H9 (cell line): Measurements from ENCODE around the gene ZNF488. TPM values are rescaled to one million over a fixed set of nuclear protein-coding genes. Genes with fewer than 3 reads are reported as not detected.

ENCODE experiments used
- DNase-seq: peaks from one replicate; pipeline ENCODE4 v3.0.0-alpha.2; 2017
- H2AFZ ChIP-seq: one replicate; pipeline ENCODE4 v1.6.1; 2013; ENCODE audit warnings: mild to moderate bottlenecking, low read length, control low read depth, moderate library complexity
- H2AK5ac ChIP-seq: 2 replicates; pipeline ENCODE4 v1.6.1; 2013; ENCODE audit warnings: low read length, control low read depth, mixed read lengths; ENCODE audit not compliant: insufficient read length
- H2BK120ac ChIP-seq: one replicate; pipeline ENCODE4 v1.6.1; 2013; ENCODE audit warnings: low read depth, mild to moderate bottlenecking, low read length, control low read depth, inconsistent platforms; ENCODE audit not compliant: poor library complexity, severe bottlenecking
- H2BK12ac ChIP-seq: 2 replicates; pipeline ENCODE4 v1.6.1; 2013; ENCODE audit warnings: low read length, control low read depth, mixed read lengths, low read depth; ENCODE audit not compliant: insufficient read length
- H2BK15ac ChIP-seq: 2 replicates; pipeline ENCODE4 v1.6.1; 2013; ENCODE audit warnings: low read depth, low read length, control low read depth
- H2BK20ac ChIP-seq: one replicate; pipeline ENCODE4 v1.6.1; 2013; ENCODE audit warnings: low read depth, mild to moderate bottlenecking, low read length, control low read depth, inconsistent platforms; ENCODE audit not compliant: poor library complexity, severe bottlenecking
- H2BK5ac ChIP-seq: 2 replicates; pipeline ENCODE4 v1.6.1; 2013; ENCODE audit warnings: low read length, control low read depth, mixed read lengths; ENCODE audit not compliant: insufficient read length
- H3K14ac ChIP-seq: 2 replicates; pipeline ENCODE4 v1.6.1; 2013; ENCODE audit warnings: low read length, control low read depth; ENCODE audit not compliant: insufficient read depth
- H3K18ac ChIP-seq: 2 replicates; pipeline ENCODE4 v1.6.1; 2013; ENCODE audit warnings: low read depth, mild to moderate bottlenecking, mixed read lengths, low read length, control low read depth; ENCODE audit not compliant: insufficient read length
- H3K23ac ChIP-seq: 2 replicates; pipeline ENCODE4 v1.6.1; 2013; ENCODE audit warnings: low read length, control low read depth, mixed read lengths, low read depth; ENCODE audit not compliant: insufficient read length
- H3K23me2 ChIP-seq: 2 replicates; pipeline ENCODE4 v1.6.1; 2013; ENCODE audit warnings: low read depth, mild to moderate bottlenecking, mixed read lengths, low read length, control low read depth; ENCODE audit not compliant: insufficient read length, poor library complexity, severe bottlenecking
- H3K27ac ChIP-seq: 2 replicates; pipeline ENCODE4 v1.5.1; 2013; ENCODE audit warnings: low read length, control low read depth, mixed read lengths, low read depth; ENCODE audit not compliant: insufficient read length
- H3K27me3 ChIP-seq: 2 replicates; pipeline ENCODE4 v1.6.1; 2013; ENCODE audit warnings: low read length, control low read depth, inconsistent platforms; ENCODE audit not compliant: insufficient read depth
- H3K4ac ChIP-seq: 2 replicates; pipeline ENCODE4 v1.6.1; 2013; ENCODE audit warnings: low read depth, mild to moderate bottlenecking, control low read depth, inconsistent platforms, low read length, moderate library complexity
- H3K4me1 ChIP-seq: 2 replicates; pipeline ENCODE4 v1.6.1; 2013; ENCODE audit warnings: low read length, control low read depth, inconsistent platforms; ENCODE audit not compliant: insufficient read depth
- H3K4me2 ChIP-seq: 2 replicates; pipeline ENCODE4 v1.6.1; 2013; ENCODE audit warnings: low read length, control low read depth, mixed read lengths; ENCODE audit not compliant: insufficient read length, insufficient read depth
- H3K56ac ChIP-seq: 2 replicates; pipeline ENCODE4 v1.6.1; 2013; ENCODE audit warnings: low read depth, mild to moderate bottlenecking, mixed read lengths, low read length, control low read depth; ENCODE audit not compliant: insufficient read length
- H3K79me1 ChIP-seq: 2 replicates; pipeline ENCODE4 v1.6.1; 2013; ENCODE audit warnings: low read depth, mild to moderate bottlenecking, moderate library complexity, low read length, control low read depth, inconsistent platforms; ENCODE audit not compliant: insufficient read depth, poor library complexity, severe bottlenecking
- H3K79me2 ChIP-seq: 2 replicates; pipeline ENCODE4 v1.6.1; 2013; ENCODE audit warnings: low read length, control low read depth, inconsistent platforms; ENCODE audit not compliant: insufficient read depth
- H3K9ac ChIP-seq: 2 replicates; pipeline ENCODE4 v1.6.1; 2013; ENCODE audit warnings: low read length, control low read depth, mixed read lengths; ENCODE audit not compliant: insufficient read length; ENCODE audit errors: extremely low read depth
- H3K9me3 ChIP-seq: one replicate; pipeline ENCODE4 v1.6.1; 2013; ENCODE audit warnings: low read depth, low read length, inconsistent platforms; ENCODE audit not compliant: control insufficient read depth
- H3T11ph ChIP-seq: one replicate; pipeline ENCODE4 v1.6.1; 2013; ENCODE audit warnings: mild to moderate bottlenecking, low read length, control low read depth, inconsistent platforms
- H4K20me1 ChIP-seq: one replicate; pipeline ENCODE4 v1.6.1; 2013; ENCODE audit not compliant: control insufficient read depth, insufficient read length, insufficient read depth
- H4K5ac ChIP-seq: 2 replicates; pipeline ENCODE4 v1.6.1; 2013; ENCODE audit warnings: low read depth, mild to moderate bottlenecking, mixed read lengths, low read length, control low read depth; ENCODE audit not compliant: insufficient read length
- H4K8ac ChIP-seq: replicated peaks from 2 replicates; pipeline ENCODE4 v1.6.1; 2013; ENCODE audit warnings: low read length, control low read depth, mixed read lengths, low read depth; ENCODE audit not compliant: insufficient read length
- H4K91ac ChIP-seq: 2 replicates; pipeline ENCODE4 v1.6.1; 2013; ENCODE audit warnings: low read depth, mild to moderate bottlenecking, moderate library complexity, mixed read lengths, low read length, control low read depth; ENCODE audit not compliant: insufficient read length
- H3K27ac Mint-ChIP-seq, 3 experiments: 2 replicates in 2 of 3; 3 replicates in 1 of 3; pipeline ENCODE4 v1.8.0; 2020 to 2021; ENCODE audit warnings: mixed read lengths in 3 of 3, mild to moderate bottlenecking in 1 of 3, moderate library complexity in 1 of 3
- H3K27me3 Mint-ChIP-seq: 2 replicates; pipeline ENCODE4 v1.8.0; 2021; ENCODE audit warnings: low read depth, mild to moderate bottlenecking, moderate library complexity, mixed read lengths
- H3K36me3 Mint-ChIP-seq, 3 experiments: 2 replicates in 2 of 3; 3 replicates in 1 of 3; pipeline ENCODE4 v1.8.0; 2020 to 2021; ENCODE audit warnings: low read depth in 3 of 3, mixed read lengths in 3 of 3; ENCODE audit not compliant: insufficient read depth in 1 of 3
- H3K4me1 Mint-ChIP-seq, 2 experiments: 2 replicates each; pipeline ENCODE4 v1.8.0; 2020; ENCODE audit warnings: mixed read lengths in 2 of 2
- H3K4me3 Mint-ChIP-seq, 2 experiments: 2 replicates in 1 of 2; 3 replicates in 1 of 2; pipeline ENCODE4 v1.8.0; 2020 to 2021; ENCODE audit warnings: mild to moderate bottlenecking in 2 of 2, mixed read lengths in 2 of 2, moderate library complexity in 1 of 2
- H3K9me3 Mint-ChIP-seq, 2 experiments: 2 replicates in 1 of 2; 3 replicates in 1 of 2; pipeline ENCODE4 v1.8.0; 2020; ENCODE audit warnings: mild to moderate bottlenecking in 2 of 2, mixed read lengths in 2 of 2, moderate library complexity in 1 of 2
- WGBS: extraction: QIAGEN DNeasy Blood & Tissue Kit; methylation state at CpG from one replicate; pipeline ENCODE4 v1.1.7; 2013; ENCODE audit warnings: missing lambda C conversion rate, low lambda C conversion rate, mixed read lengths; ENCODE audit not compliant: insufficient read length; ENCODE audit errors: extremely low coverage; 5-methylcytosine and 5-hydroxymethylcytosine counted together
- total RNA-seq: library from RNA; stranded (reverse); gene quantifications from 2 replicates; pipeline ENCODE4 v1.2.1, GENCODE V29; 2021
- TF ChIP-seq, protein P1 (sequence below): fragments of 200-600 bp; sonication (generic); conservative IDR thresholded peaks from 3 replicates; pipeline ENCODE4 v1.8.0; 2021; ENCODE audit warnings: antibody characterized with exemption, mild to moderate bottlenecking

The ZNF488 gene
- total RNA-seq, 1 experiment from 2014 or later: 2.9 TPM

DNA sequence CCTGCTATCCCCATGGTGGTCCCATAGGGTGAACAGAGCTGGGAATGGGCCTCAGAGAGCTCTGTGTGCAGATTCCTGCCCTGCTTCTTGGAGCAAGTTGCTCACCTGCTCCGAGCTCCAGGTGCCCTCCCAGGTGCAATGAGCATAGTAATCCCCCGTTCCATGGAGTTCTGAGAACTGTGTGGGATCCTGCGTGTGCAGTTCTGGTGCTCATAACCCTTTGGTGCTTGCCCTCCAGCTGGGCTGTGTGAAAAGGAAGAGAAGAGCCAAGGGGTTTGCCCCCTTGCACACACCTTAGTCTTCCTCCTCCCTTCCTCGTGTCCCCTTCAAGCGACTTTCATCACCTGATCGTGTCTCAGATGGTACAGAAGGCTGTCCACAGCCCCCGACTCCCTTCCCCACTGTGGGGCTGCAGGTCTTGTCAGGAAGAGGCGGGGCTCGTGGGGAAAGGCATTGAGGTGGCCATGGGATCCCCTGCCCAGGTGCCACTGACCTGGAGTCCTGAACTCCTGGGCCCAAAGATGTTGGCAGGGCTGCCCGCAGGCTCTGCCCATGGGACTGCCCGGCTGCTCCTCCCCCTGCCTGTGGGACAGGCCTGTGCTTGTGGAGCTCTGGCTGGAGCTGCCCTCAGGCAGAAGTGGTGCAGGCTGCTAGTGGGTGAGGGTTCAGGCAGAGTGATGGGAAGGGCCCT lies 21.9 kb upstream of the ZNF488 start:
- Histone ChIP-seq H3K23ac (no peak overlapping the region), H3K27me3 (no peaks in the 10 kb centered on the region), H3T11ph (no peak overlapping the region), H3K23me2 (no peaks in the 10 kb centered on the region), H3K27ac (no peak overlapping the region), H3K14ac (no peak overlapping the region), H3K18ac (no peak overlapping the region), H2BK15ac (no peak overlapping the region), H4K8ac (no peak overlapping the region), H2BK20ac (no peak overlapping the region), H3K9ac (no peak overlapping the region), H2AFZ (no peak overlapping the region), H3K9me3 (no peaks in the 10 kb centered on the region), H3K79me2 (no peaks in the 10 kb centered on the region), H4K91ac (no peak overlapping the region), H2AK5ac (no peak overlapping the region), H3K56ac (no peak overlapping the region), H2BK12ac (no peak overlapping the region), H3K4ac (no peak overlapping the region), H3K4me2 (no peak overlapping the region), H2BK5ac (no peak overlapping the region), H2BK120ac (no peak overlapping the region), H3K79me1 (no peaks in the 10 kb centered on the region), H4K5ac (no peak overlapping the region), H3K4me1 (peaks cover 4% of the 10 kb centered on the region; the same call in 1 of the 2 replicates), H4K20me1 (no peaks in the 10 kb centered on the region)
- no CpG with 5 or more reads among the region's 11 CpGs for WGBS
- Mint-ChIP-seq H3K9me3 (no peaks in the 10 kb centered on the region; a peak in 1 of 5 replicates), H3K27me3 (peaks cover 11% of the 10 kb centered on the region), H3K4me1 (peaks cover 28 to 29% of the 10 kb centered on the region in 2 experiments), H3K4me3 (no peak overlapping the region), H3K27ac (no peak overlapping the region), H3K36me3 (no peaks in the 10 kb centered on the region; a peak in 1 of 7 replicates)
- TF ChIP-seq, protein P1, sequence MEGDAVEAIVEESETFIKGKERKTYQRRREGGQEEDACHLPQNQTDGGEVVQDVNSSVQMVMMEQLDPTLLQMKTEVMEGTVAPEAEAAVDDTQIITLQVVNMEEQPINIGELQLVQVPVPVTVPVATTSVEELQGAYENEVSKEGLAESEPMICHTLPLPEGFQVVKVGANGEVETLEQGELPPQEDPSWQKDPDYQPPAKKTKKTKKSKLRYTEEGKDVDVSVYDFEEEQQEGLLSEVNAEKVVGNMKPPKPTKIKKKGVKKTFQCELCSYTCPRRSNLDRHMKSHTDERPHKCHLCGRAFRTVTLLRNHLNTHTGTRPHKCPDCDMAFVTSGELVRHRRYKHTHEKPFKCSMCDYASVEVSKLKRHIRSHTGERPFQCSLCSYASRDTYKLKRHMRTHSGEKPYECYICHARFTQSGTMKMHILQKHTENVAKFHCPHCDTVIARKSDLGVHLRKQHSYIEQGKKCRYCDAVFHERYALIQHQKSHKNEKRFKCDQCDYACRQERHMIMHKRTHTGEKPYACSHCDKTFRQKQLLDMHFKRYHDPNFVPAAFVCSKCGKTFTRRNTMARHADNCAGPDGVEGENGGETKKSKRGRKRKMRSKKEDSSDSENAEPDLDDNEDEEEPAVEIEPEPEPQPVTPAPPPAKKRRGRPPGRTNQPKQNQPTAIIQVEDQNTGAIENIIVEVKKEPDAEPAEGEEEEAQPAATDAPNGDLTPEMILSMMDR: no peak
- DNase-seq: no peak
